Neuronal stem cell (in vitro differentiated cells): ENCODE data around the gene MAPK4.

ENCODE experiments used
- DNase-seq: peaks from one replicate; pipeline ENCODE4 v3.0.0-alpha.2; 2013; ENCODE audit warnings: low spot score
- H2AFZ ChIP-seq: one replicate; pipeline ENCODE4 v1.6.1; 2013; ENCODE audit warnings: mild to moderate bottlenecking, low read length, inconsistent platforms
- H2AK5ac ChIP-seq: 2 replicates; pipeline ENCODE4 v1.6.1; 2013; ENCODE audit warnings: low read depth, mild to moderate bottlenecking, inconsistent platforms, low read length, moderate library complexity, mixed read lengths
- H2BK120ac ChIP-seq: 2 replicates; pipeline ENCODE4 v1.6.1; 2013; ENCODE audit warnings: low read depth, mild to moderate bottlenecking, inconsistent platforms, low read length, moderate library complexity, mixed read lengths
- H2BK12ac ChIP-seq: one replicate; pipeline ENCODE4 v1.6.1; 2013; ENCODE audit warnings: low read length, inconsistent platforms
- H2BK15ac ChIP-seq: 2 replicates; pipeline ENCODE4 v1.6.1; 2013; ENCODE audit warnings: mild to moderate bottlenecking, low read length, inconsistent platforms, mixed read lengths
- H2BK5ac ChIP-seq: one replicate; pipeline ENCODE4 v1.6.1; 2013; ENCODE audit warnings: inconsistent platforms, mild to moderate bottlenecking, low read length, moderate library complexity
- H3K14ac ChIP-seq: one replicate; pipeline ENCODE4 v1.6.1; 2013; ENCODE audit warnings: low read length, inconsistent platforms
- H3K18ac ChIP-seq: 2 replicates; pipeline ENCODE4 v1.6.1; 2013; ENCODE audit warnings: low read length, inconsistent platforms
- H3K23ac ChIP-seq: 2 replicates; pipeline ENCODE4 v1.6.1; 2013; ENCODE audit warnings: low read depth, mild to moderate bottlenecking, mixed read lengths, low read length, inconsistent platforms; ENCODE audit not compliant: poor library complexity
- H3K27ac ChIP-seq: replicated peaks from 3 replicates; pipeline ENCODE4 v1.5.1; 2013; ENCODE audit warnings: low read length, inconsistent platforms
- H3K27me3 ChIP-seq, 3 experiments: 2 replicates each; pipeline ENCODE4 v1.6.1; 2013; ENCODE audit warnings: low read length in 3 of 3, mild to moderate bottlenecking in 2 of 3, inconsistent platforms in 1 of 3, low read depth in 1 of 3, mixed read lengths in 1 of 3, moderate library complexity in 1 of 3; ENCODE audit not compliant: control insufficient read depth in 3 of 3, insufficient read depth in 3 of 3
- H3K36me3 ChIP-seq, 2 donors: replicated peaks in 1 of 2; 2 replicates each; pipeline ENCODE4 v1.6.1; 2013; ENCODE audit warnings: low read length in 2 of 2; ENCODE audit not compliant: control insufficient read depth in 2 of 2, insufficient read depth in 2 of 2
- H3K4ac ChIP-seq: 2 replicates; pipeline ENCODE4 v1.6.1; 2013; ENCODE audit warnings: inconsistent platforms, mild to moderate bottlenecking, low read length, moderate library complexity
- H3K4me1 ChIP-seq, 2 donors: 1 replicate in 1 of 2; 2 replicates in 1 of 2; pipeline ENCODE4 v1.6.1; 2013; ENCODE audit warnings: low read length in 2 of 2, low read depth in 1 of 2; ENCODE audit not compliant: control insufficient read depth in 2 of 2, insufficient read depth in 1 of 2
- H3K4me2 ChIP-seq: one replicate; pipeline ENCODE4 v1.6.1; 2013; ENCODE audit warnings: mild to moderate bottlenecking, low read length, inconsistent platforms; ENCODE audit not compliant: insufficient read depth, poor library complexity, severe bottlenecking
- H3K4me3 ChIP-seq, 2 donors: 2 replicates each; pipeline ENCODE4 v1.5.1; 2013; ENCODE audit warnings: low read length in 2 of 2, mild to moderate bottlenecking in 2 of 2, inconsistent platforms in 1 of 2, moderate library complexity in 1 of 2
- H3K79me1 ChIP-seq: one replicate; pipeline ENCODE4 v1.6.1; 2013; ENCODE audit warnings: low read depth, mild to moderate bottlenecking, inconsistent platforms, low read length, moderate library complexity
- H3K9ac ChIP-seq: one replicate; pipeline ENCODE4 v1.6.1; 2013; ENCODE audit warnings: mild to moderate bottlenecking, low read depth, low read length, inconsistent platforms; ENCODE audit not compliant: poor library complexity
- H3K9me3 ChIP-seq, 2 donors: replicated peaks in 1 of 2; 2 replicates each; pipeline versions ENCODE3 to v1.6.1; 2013; ENCODE audit warnings: low read length in 2 of 2, mild to moderate bottlenecking in 2 of 2, inconsistent platforms in 1 of 2, low read depth in 1 of 2, mixed read lengths in 1 of 2, moderate library complexity in 1 of 2; ENCODE audit not compliant: control insufficient read depth in 2 of 2, insufficient read depth in 1 of 2
- H4K8ac ChIP-seq: one replicate; pipeline ENCODE4 v1.6.1; 2013; ENCODE audit warnings: low read depth, mild to moderate bottlenecking, inconsistent platforms, low read length, moderate library complexity
- H4K91ac ChIP-seq: one replicate; pipeline ENCODE4 v1.6.1; 2013; ENCODE audit warnings: low read length, low read depth, mild to moderate bottlenecking, inconsistent platforms; ENCODE audit not compliant: poor library complexity
- WGBS, 2 donors: extraction: QIAGEN DNeasy Blood & Tissue Kit; methylation state at CpG; one replicate each; pipeline ENCODE4 v1.1.7; 2013; ENCODE audit warnings: missing lambda C conversion rate in 2 of 2, mixed read lengths in 1 of 2; ENCODE audit not compliant: insufficient read length in 2 of 2, insufficient replicate concordance in 1 of 2; ENCODE audit errors: extremely low coverage in 2 of 2; 5-methylcytosine and 5-hydroxymethylcytosine counted together

The MAPK4 gene

GRCh38 chr18:50624981-50625380 lies 65.1 kb downstream of the MAPK4 start:
- H2BK15ac ChIP-seq = no peak overlapping the region
- no peak overlapping the region for H3K9ac ChIP-seq
- no peak for DNase-seq
- H2AFZ ChIP-seq = no peak overlapping the region
- H2BK12ac ChIP-seq = no peak overlapping the region
- H3K4ac ChIP-seq = no peak overlapping the region
- no peak overlapping the region for H3K14ac ChIP-seq
- no peak overlapping the region for H4K8ac ChIP-seq
- peaks cover 0 to 3% of the 10 kb centered on the region in 2 donors for H3K4me1 ChIP-seq
- peaks cover 0 to 2% of the 10 kb centered on the region in 2 donors for H3K36me3 ChIP-seq
- H3K79me1 ChIP-seq = no peaks in the 10 kb centered on the region
- H2BK5ac ChIP-seq = no peak overlapping the region
- no peak overlapping the region for H3K4me3 ChIP-seq
- no peaks in the 10 kb centered on the region for H3K27me3 ChIP-seq
- peaks cover 2 to 5% of the 10 kb centered on the region in 2 donors for H3K9me3 ChIP-seq
- no peak overlapping the region for H2AK5ac ChIP-seq
- H3K4me2 ChIP-seq = no peak overlapping the region
- no peak overlapping the region for H3K23ac ChIP-seq
- H3K27ac ChIP-seq = no peak overlapping the region
- no peak overlapping the region for H2BK120ac ChIP-seq
- WGBS, 2 donors = no CpG with 5 or more reads among the region's 3 CpGs
- no peak overlapping the region for H4K91ac ChIP-seq
- no peak overlapping the region for H3K18ac ChIP-seq

- Histone ChIP-seq H3K9me3 (peaks cover 2 to 5% of the 10 kb centered on the region in 2 donors), H3K27ac (no peak overlapping the region), H2BK5ac (no peak overlapping the region), H4K8ac (no peak overlapping the region), H3K36me3 (peaks cover 0 to 2% of the 10 kb centered on the region in 2 donors), H2BK120ac (no peak overlapping the region), H3K23ac (no peak overlapping the region), H3K79me1 (no peaks in the 10 kb centered on the region), H3K4ac (no peak overlapping the region), H3K14ac (no peak overlapping the region), H4K91ac (no peak overlapping the region), H3K4me2 (no peak overlapping the region), H3K4me1 (peaks cover 0 to 3% of the 10 kb centered on the region in 2 donors), H2BK15ac (no peak overlapping the region), H2BK12ac (no peak overlapping the region), H3K27me3 (no peaks in the 10 kb centered on the region), H2AK5ac (no peak overlapping the region), H3K4me3 (no peak overlapping the region), H3K18ac (no peak overlapping the region), H2AFZ (no peak overlapping the region), H3K9ac (no peak overlapping the region)
- WGBS, 2 donors = no CpG with 5 or more reads among the region's 10 CpGs
- DNase-seq = no peak
These were observed 66.4 kb downstream of the MAPK4 start for GRCh38 chr18:50626317-50626716.

GRCh38 chr18:50627594-50628532 lies 68.0 kb downstream of the MAPK4 start:
- WGBS, 2 donors = no CpG with 5 or more reads among the region's 16 CpGs
- no peak for DNase-seq
- no peak overlapping the region for H2AK5ac ChIP-seq
- H3K18ac ChIP-seq = no peak overlapping the region
- peaks cover 0 to 2% of the 10 kb centered on the region in 2 donors for H3K36me3 ChIP-seq
- H4K8ac ChIP-seq = no peak overlapping the region
- H3K14ac ChIP-seq = no peak overlapping the region
- H3K79me1 ChIP-seq = no peaks in the 10 kb centered on the region
- no peaks in the 10 kb centered on the region for H3K27me3 ChIP-seq
- no peak overlapping the region for H2BK12ac ChIP-seq
- H3K4me3 ChIP-seq = no peak overlapping the region
- H3K4me1 ChIP-seq = peaks cover 8 to 9% of the 10 kb centered on the region in 2 donors
- no peak overlapping the region for H2BK5ac ChIP-seq
- H3K23ac ChIP-seq = no peak overlapping the region
- no peak overlapping the region for H2BK15ac ChIP-seq
- H3K4ac ChIP-seq = no peak overlapping the region
- no peak overlapping the region for H4K91ac ChIP-seq
- H2AFZ ChIP-seq = no peak overlapping the region
- peaks cover 2 to 5% of the 10 kb centered on the region in 2 donors for H3K9me3 ChIP-seq
- no peak overlapping the region for H3K9ac ChIP-seq
- no peak overlapping the region for H2BK120ac ChIP-seq
- H3K27ac ChIP-seq = no peak overlapping the region
- no peak overlapping the region for H3K4me2 ChIP-seq

- H2BK5ac ChIP-seq = no peak overlapping the region
- H3K4me2 ChIP-seq = no peak overlapping the region
- H3K14ac ChIP-seq = no peak overlapping the region
- no peaks in the 10 kb centered on the region for H3K79me1 ChIP-seq
- H2BK12ac ChIP-seq = no peak overlapping the region
- no peak overlapping the region for H3K4ac ChIP-seq
- no peak overlapping the region for H4K8ac ChIP-seq
- H3K9me3 ChIP-seq = peaks cover 2 to 5% of the 10 kb centered on the region in 2 donors
- no peak overlapping the region for H3K18ac ChIP-seq
- H2AK5ac ChIP-seq = no peak overlapping the region
- no peaks in the 10 kb centered on the region for H3K27me3 ChIP-seq
- no peak overlapping the region for H4K91ac ChIP-seq
- WGBS, 2 donors = no CpG with 5 or more reads among the region's 2 CpGs
- H3K36me3 ChIP-seq = peaks cover 0 to 2% of the 10 kb centered on the region in 2 donors
- H3K27ac ChIP-seq = no peak overlapping the region
- no peak overlapping the region for H3K9ac ChIP-seq
- DNase-seq = no peak
- H2AFZ ChIP-seq = no peak overlapping the region
- no peak overlapping the region for H3K23ac ChIP-seq
- H2BK15ac ChIP-seq = no peak overlapping the region
- H3K4me1 ChIP-seq = peaks cover 12% of the 10 kb centered on the region in 2 donors
- H3K4me3 ChIP-seq = no peak overlapping the region
- H2BK120ac ChIP-seq = no peak overlapping the region
These were observed 68.6 kb downstream of the MAPK4 start for GRCh38 chr18:50628533-50628905.
